Activated T-helper 2 cell treated with anti-CD3 and anti-CD28 coated beads, Interferon-gamma antibody, Interleukin-2, Interleukin-4, amounts not matched to agents 10 μg/mL and 5 μg/mL and 100 μg/mL, durations not matched to agents 14 hours and 24 hours and 36 hours (primary cell): ENCODE data around the gene MMP24. TPM values are rescaled to one million over a fixed set of nuclear protein-coding genes. Genes with fewer than 3 reads are reported as not detected.
A peak's percentile ranks its signal among the peaks of the same experiment; 100 is the strongest.

Source experiments
- DNase-seq: peaks from one replicate; pipeline ENCODE4 v3.0.0; 2021; ENCODE audit warnings: low spot score
- H3K27ac Mint-ChIP-seq: one replicate; pipeline ENCODE4 v1.8.0; 2021; ENCODE audit warnings: mixed read lengths
- H3K27me3 Mint-ChIP-seq: one replicate; pipeline ENCODE4 v1.8.0; 2021; ENCODE audit warnings: low read depth, mixed read lengths
- H3K36me3 Mint-ChIP-seq: one replicate; pipeline ENCODE4 v1.8.0; 2021; ENCODE audit warnings: low read depth, mixed read lengths
- H3K4me1 Mint-ChIP-seq: one replicate; pipeline ENCODE4 v1.8.0; 2021; ENCODE audit warnings: low read depth, mixed read lengths
- H3K4me3 Mint-ChIP-seq: one replicate; pipeline ENCODE4 v1.8.0; 2021; ENCODE audit warnings: low read depth, mild to moderate bottlenecking, moderate library complexity, mixed read lengths
- H3K9me3 Mint-ChIP-seq: one replicate; pipeline ENCODE4 v1.8.0; 2021; ENCODE audit warnings: mixed read lengths
- intact Hi-C: fragments of 100-400 bp; cut with micrococcal nuclease; formaldehyde crosslinking; loops from one replicate; pipeline ENCODE4 v1.15.1; 2023
- total RNA-seq: library from RNA; stranded (reverse); gene quantifications from 2 replicates; pipeline ENCODE4 v1.2.3, GENCODE V29; 2022

The MMP24 gene
- total RNA-seq, 1 donor from 2014 or later: not detected

DNA sequence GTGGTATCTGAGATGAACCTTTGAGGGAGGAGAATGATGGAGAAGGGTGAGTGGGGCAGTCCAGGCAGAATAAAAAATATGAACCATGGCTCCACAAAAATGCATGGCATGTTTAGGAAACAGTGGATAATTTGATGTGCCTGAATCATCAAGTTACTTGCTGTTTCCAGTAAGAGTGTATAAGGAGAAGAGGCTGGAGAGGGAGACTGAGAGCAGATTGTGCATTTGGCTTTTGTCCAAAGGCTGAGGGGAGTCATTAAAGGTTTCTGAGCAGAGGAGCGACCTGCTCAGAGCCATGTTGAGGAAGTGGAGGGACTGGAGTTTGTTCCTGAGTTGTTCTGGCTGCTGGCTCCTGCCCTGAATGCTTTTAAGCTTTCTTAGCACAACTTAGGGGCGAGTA is 6.1 kb downstream of the MMP24 start:
- Mint-ChIP-seq H3K36me3 (no peaks in the 10 kb centered on the region), H3K4me1 (no peaks in the 10 kb centered on the region), H3K4me3 (no peak overlapping the region), H3K27ac (no peak overlapping the region), H3K9me3 (no peaks in the 10 kb centered on the region), H3K27me3 (peaks cover 22% of the 10 kb centered on the region)
- no peak for DNase-seq
- intact Hi-C loops: no loop called here

DNA sequence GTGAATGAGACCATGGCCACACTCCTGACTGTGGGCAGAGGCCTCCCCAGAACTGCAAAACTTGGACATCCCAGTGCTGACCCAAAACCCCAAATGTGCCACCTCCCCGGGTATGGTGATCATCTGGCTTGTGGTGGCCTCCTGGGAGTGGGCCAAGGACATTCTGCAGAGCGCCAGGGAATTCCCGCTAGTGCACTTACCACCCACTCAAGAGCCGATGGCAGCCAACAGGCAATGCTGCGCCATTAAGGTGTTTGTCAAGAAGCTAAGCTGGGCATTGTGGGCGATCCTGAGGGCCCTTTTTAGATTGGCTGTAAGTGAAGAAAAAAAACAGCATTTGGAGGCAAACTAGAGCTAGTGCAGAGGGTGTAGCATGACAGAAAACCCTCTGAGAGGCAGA is 9.4 kb downstream of the MMP24 start:
- no peak for DNase-seq
- no peak overlapping the region for H3K4me3 Mint-ChIP-seq
- H3K4me1 Mint-ChIP-seq: peaks cover 6% of the 10 kb centered on the region
- H3K27ac Mint-ChIP-seq: no peak overlapping the region
- H3K27me3 Mint-ChIP-seq: peaks cover 2% of the 10 kb centered on the region
- no peaks in the 10 kb centered on the region for H3K36me3 Mint-ChIP-seq
- intact Hi-C loops: no loop called here
- no peaks in the 10 kb centered on the region for H3K9me3 Mint-ChIP-seq

DNA sequence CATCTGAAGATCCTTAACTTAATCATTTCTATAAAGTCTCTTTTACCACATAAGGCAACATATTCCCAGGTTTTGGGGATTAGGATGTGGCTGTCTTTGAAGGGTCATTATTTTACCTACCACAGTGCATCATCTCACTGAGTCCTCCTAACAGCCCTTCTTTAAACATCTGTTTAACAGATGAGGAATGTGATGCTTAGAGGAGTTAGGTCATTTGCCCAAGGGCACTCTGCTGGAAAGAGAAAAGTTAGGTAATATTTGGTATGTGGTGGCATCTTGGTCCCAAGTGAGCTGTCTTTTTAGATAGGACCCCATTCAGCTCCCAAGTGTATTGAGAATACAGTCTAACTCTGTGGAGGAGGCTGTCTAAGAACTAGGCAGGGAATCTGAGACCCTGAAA is 11.0 kb downstream of the MMP24 start:
- Mint-ChIP-seq H3K9me3 (no peaks in the 10 kb centered on the region), H3K4me3 (no peak overlapping the region), H3K4me1 (peaks cover 6% of the 10 kb centered on the region), H3K36me3 (no peaks in the 10 kb centered on the region), H3K27ac (no peak overlapping the region), H3K27me3 (no peaks in the 10 kb centered on the region)
- no peak for DNase-seq
- intact Hi-C loops: no loop called here

DNA sequence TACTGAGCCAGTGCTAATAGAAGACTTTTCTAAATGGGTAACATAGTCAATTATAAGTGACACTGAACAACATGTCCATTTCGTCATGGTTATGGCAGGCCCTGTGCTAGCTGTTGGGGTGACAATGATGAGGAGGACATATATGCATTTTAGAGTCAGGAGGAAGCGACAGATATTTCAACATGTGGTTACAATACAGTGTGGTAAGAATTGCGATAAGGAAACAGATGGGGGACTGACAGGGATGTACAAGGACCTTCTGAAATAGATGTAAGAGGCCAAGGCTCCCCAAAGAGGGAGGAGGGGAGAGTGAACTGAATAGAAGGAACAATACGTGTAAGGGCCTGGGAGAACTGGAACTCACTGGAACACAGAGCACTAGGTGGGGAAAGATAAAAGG is 11.7 kb downstream of the MMP24 start:
- intact Hi-C loops: no loop called here
- peaks cover 6% of the 10 kb centered on the region for H3K4me1 Mint-ChIP-seq
- no peaks in the 10 kb centered on the region for H3K36me3 Mint-ChIP-seq

DNA sequence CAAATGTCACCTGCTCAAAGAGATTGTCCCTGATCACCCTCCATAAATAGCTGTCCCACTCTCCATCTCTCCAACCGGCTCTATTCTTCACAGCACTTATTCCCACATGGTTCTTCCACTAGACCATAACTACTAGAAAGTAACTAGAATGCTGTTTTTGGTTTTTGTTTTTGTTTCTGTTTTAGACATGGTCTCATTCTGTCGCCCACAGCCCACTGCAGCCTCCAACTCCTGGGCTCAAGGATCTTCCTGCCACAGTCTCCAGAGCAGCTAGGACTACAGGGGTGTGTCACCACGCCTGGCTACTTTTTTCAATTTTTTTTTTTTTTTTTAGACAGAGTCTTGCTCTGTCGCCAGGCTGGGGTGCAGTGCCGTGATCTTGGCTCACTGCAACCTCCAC is 12.2 kb downstream of the MMP24 start:
- no peaks in the 10 kb centered on the region for H3K9me3 Mint-ChIP-seq
- H3K4me1 Mint-ChIP-seq: peaks cover 6% of the 10 kb centered on the region
- no peaks in the 10 kb centered on the region for H3K27me3 Mint-ChIP-seq
- DNase-seq: no peak
- H3K4me3 Mint-ChIP-seq: no peak overlapping the region
- intact Hi-C loops: no loop called here
- H3K27ac Mint-ChIP-seq: no peak overlapping the region
- no peaks in the 10 kb centered on the region for H3K36me3 Mint-ChIP-seq

More for the DNA sequence above, 11.7 kb downstream of the MMP24 start:
- no peak overlapping the region for H3K27ac Mint-ChIP-seq
- no peaks in the 10 kb centered on the region for H3K27me3 Mint-ChIP-seq
- H3K4me3 Mint-ChIP-seq: no peak overlapping the region
- DNase-seq: no peak
- H3K9me3 Mint-ChIP-seq: no peaks in the 10 kb centered on the region

DNA sequence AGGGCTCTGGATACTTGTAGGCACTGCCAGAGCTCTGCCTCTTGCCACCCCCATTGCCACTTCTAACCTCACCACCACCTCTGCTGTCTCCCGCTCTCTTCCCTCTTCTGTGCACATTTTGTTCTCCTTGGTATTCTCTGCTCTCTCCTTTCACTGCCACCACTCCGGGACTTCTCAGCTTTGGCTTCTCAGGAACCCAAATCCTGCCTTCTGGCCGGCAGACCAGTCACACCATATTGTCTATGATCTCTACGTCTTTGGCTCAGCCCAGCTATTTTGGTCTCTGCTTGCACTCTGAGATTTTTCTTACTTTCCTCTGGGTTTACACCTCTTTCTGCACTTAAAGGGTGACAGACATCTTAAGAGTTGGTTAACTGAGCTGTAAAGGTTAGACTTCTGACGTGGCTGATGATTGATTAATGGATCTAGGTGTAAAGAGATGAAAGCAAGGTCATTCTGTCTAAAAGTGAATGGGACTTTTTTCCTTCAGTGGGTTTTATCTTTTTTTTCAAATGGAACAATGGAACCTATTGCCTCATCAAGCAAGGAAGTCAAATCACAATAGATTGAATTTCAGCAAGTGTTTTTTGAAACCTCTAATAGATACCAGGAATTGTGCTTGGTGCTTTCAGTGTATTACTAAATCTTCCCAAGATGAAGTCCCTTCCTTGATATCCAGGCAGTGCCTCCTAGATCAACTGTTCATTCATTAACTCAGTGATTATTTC is 13.8 kb downstream of the MMP24 start:
- H3K36me3 Mint-ChIP-seq: no peaks in the 10 kb centered on the region
- no peak overlapping the region for H3K4me3 Mint-ChIP-seq
- DNase-seq: no peak
- H3K27me3 Mint-ChIP-seq: no peaks in the 10 kb centered on the region
- H3K27ac Mint-ChIP-seq: no peak overlapping the region
- H3K9me3 Mint-ChIP-seq: no peaks in the 10 kb centered on the region
- H3K4me1 Mint-ChIP-seq: peaks cover 6% of the 10 kb centered on the region
- intact Hi-C loops: no loop called here

DNA sequence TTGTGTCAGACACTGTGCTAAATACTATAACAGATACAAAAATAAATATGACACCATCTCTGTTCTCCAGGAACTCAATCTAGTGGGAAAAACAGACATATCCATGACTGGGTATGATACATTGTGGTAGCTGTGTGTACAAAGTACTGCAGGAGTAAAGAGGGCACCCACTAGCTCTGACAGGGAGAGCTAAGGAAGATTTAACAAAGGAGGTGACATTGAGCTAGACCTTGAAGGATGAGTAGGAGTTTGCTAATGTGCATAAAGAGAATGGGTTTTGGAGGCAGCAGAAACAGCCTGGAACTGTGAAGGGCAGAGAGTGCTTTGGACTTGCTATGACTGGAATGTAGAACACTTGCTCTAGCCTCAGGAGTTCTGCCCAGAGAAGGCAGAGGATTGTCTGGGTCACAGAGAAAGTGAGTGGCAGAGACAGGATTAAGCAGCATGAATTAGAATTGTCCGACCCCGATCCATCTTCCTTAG is 14.4 kb downstream of the MMP24 start:
- Mint-ChIP-seq H3K4me3 (no peak overlapping the region), H3K36me3 (no peaks in the 10 kb centered on the region), H3K27ac (no peak overlapping the region), H3K27me3 (no peaks in the 10 kb centered on the region), H3K4me1 (peaks cover 6% of the 10 kb centered on the region), H3K9me3 (no peaks in the 10 kb centered on the region)
- DNase-seq: no peak
- intact Hi-C loops: no loop called here

DNA sequence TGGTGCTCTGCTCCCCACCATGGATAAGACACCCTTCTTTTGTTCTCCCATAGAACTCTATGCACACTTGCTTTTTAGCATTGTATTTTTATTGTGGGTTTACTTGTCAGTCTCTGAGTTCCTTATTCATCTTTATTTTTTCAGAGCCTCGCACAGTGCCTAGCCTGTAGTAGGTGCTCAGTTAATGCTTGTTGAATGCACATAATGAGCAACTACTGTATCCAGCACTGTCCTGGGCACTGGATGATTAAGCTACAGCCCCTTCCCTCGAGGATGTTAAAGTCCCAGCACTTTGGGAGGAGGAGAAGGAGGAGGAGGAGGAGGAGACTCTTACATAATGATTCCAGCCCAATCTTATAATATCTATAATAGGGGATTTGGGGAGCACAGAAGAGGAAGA is 16.8 kb downstream of the MMP24 start:
- no peaks in the 10 kb centered on the region for H3K27me3 Mint-ChIP-seq
- no peak overlapping the region for H3K27ac Mint-ChIP-seq
- H3K9me3 Mint-ChIP-seq: no peaks in the 10 kb centered on the region
- peaks cover 3% of the 10 kb centered on the region for H3K4me1 Mint-ChIP-seq
- H3K4me3 Mint-ChIP-seq: no peak overlapping the region
- intact Hi-C loops: no loop called here
- H3K36me3 Mint-ChIP-seq: no peaks in the 10 kb centered on the region
- DNase-seq: no peak

DNA sequence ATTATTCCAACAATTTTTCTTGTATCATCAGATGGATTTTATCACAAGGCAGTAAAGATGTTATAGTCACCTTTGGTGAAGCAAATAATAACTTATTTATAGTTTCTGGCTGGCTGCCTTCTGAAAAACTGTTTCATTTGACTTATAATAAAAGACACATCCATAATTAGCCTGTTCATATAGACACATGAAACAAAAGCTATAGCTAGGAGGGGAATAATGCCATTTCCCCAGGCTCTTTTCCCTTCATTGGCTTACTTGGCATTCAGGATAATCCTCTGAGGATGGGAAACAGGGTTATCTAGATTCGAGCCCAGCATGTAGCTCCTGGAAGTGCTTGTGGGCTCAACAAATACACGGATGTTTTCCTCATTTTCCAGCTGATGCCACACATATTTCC is 17.5 kb downstream of the MMP24 start:
- no peaks in the 10 kb centered on the region for H3K27me3 Mint-ChIP-seq

DNA sequence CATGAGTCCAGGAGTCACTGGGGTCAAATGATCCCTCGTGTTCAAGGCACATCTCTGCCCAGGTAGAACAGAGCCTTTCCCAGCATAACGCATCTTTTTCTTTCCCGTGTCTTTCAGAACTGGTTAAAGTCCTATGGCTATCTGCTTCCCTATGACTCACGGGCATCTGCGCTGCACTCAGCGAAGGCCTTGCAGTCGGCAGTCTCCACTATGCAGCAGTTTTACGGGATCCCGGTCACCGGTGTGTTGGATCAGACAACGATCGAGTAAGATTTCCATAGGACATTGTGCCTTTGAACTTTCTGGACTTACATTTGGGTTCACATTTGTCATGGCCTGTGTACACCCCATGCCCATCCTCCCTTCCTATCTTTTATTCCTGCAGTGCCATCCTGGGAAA is 20.2 kb downstream of the MMP24 start:
- H3K4me1 Mint-ChIP-seq: peaks cover 8% of the 10 kb centered on the region
- H3K36me3 Mint-ChIP-seq: no peaks in the 10 kb centered on the region
- no peak overlapping the region for H3K4me3 Mint-ChIP-seq
- no peak for DNase-seq
- no peaks in the 10 kb centered on the region for H3K27me3 Mint-ChIP-seq
- intact Hi-C loops: no loop called here
- no peak overlapping the region for H3K27ac Mint-ChIP-seq
- no peaks in the 10 kb centered on the region for H3K9me3 Mint-ChIP-seq

More for the DNA sequence above, 17.5 kb downstream of the MMP24 start:
- no peak overlapping the region for H3K4me3 Mint-ChIP-seq
- DNase-seq: no peak
- no peaks in the 10 kb centered on the region for H3K4me1 Mint-ChIP-seq
- H3K9me3 Mint-ChIP-seq: no peaks in the 10 kb centered on the region
- H3K36me3 Mint-ChIP-seq: no peaks in the 10 kb centered on the region
- intact Hi-C loops: no loop called here
- H3K27ac Mint-ChIP-seq: no peak overlapping the region

DNA sequence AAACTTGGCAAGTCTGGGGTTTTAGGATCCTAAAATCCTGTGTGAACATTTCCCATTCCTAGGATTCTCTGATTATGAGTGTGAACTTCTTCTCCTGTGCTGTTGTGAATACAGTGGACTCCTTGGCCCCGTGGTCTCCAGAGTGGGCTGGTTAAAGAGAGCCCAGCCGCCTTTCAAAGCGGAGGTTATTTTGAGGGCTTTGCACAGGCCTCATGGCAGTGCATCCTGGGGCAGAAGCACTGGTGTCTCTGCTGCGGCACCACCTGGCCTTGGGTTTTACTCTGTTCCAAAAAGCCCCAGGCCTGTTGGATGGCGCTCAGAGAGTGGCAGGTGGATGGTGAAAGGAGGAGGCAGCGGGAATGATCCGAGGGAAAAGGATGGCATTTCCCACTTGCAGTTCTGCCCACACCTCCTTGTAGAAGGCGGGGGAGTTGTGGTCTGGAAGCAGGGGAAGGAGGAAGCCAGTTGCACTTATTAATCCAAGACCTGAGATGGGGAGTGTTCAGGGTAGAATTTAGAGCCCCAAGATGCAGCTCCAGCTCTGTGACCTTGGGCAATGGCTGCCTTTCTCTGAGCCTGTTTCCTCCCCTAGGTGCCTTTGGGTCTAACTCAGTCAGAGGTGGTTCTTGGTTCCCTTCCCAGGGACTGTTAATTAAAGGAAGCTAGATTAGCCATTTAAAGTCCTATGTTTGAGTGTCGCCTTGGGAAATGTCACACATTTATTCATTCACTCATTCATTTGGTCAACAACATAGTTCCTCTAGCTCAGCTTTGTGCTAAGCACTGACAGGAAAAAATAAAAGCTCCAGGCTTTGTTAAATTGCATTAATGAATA is 22.4 kb downstream of the MMP24 start:
- Mint-ChIP-seq H3K4me3 (no peak overlapping the region), H3K36me3 (no peaks in the 10 kb centered on the region), H3K27me3 (no peaks in the 10 kb centered on the region), H3K27ac (no peak overlapping the region), H3K4me1 (peaks cover 17% of the 10 kb centered on the region), H3K9me3 (no peaks in the 10 kb centered on the region)
- intact Hi-C loops: no loop called here
- DNase-seq: no peak

DNA sequence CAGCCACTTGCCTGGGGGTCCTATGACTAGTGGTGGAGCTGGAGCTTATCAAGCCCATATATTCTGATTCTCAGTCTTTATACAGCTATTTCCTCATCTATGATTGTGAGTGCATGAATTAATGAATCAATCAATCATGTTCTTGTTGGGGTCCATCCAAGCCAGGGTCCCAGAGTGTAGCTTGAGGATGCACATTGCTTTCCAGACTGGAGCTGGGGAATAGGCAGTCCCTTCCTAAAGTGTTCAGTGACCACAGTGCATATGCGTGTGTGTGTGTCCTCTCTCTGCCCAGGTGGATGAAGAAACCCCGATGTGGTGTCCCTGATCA is 25.1 kb downstream of the MMP24 start:
- Mint-ChIP-seq H3K4me3 (no peak overlapping the region), H3K9me3 (no peaks in the 10 kb centered on the region), H3K4me1 (peaks cover 17% of the 10 kb centered on the region), H3K27me3 (no peaks in the 10 kb centered on the region), H3K27ac (peak overlapping the region; percentile 91), H3K36me3 (no peaks in the 10 kb centered on the region)
- intact Hi-C loops: no loop called here
- DNase-seq: no peak

DNA sequence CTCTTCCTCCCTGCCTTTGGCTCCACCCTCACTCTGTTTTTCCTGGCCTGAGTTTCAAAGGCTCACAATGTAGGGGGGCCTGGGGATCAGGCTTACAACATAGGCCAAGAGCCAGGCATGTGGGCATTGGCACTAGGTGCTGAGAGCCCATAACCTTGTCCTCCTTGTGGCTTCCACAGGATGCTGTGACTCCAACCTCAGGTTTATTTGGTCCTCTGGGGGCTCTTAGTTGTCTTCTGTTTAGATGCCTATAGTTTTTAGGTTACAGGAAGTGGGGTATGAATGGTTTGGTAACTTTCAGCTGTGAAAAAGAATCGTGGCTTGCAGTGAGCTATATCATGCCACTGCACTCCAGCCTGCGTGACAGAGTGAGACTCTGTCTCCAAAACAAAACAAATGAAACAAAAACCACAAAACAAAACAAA is 25.6 kb downstream of the MMP24 start:
- Mint-ChIP-seq H3K27ac (peak overlapping the region; percentile 91), H3K27me3 (no peaks in the 10 kb centered on the region), H3K4me1 (peaks cover 17% of the 10 kb centered on the region), H3K36me3 (no peaks in the 10 kb centered on the region), H3K4me3 (peak overlapping the region; percentile 14), H3K9me3 (no peaks in the 10 kb centered on the region)
- intact Hi-C loops: no loop called here
- peak; percentile 44 for DNase-seq
